Cardiac septum (tissue), 1 donor: ENCODE data around the gene PNPLA8. TPM values are rescaled to one million over a fixed set of nuclear protein-coding genes. Genes with fewer than 3 reads are reported as not detected.
"Not testable (repeated sequence)": the region's sequence is repeated elsewhere in the genome, so short reads cannot be mapped to it uniquely, and the experiment has no call there.

Experiments used
- DNase-seq: peaks from one replicate; pipeline ENCODE4 v3.0.0-alpha.2; 2020; ENCODE audit warnings: low spot score
- intact Hi-C: fragments of 100-400 bp; cut with DNase I; formaldehyde crosslinking; loops from one replicate; pipeline ENCODE4 v1.14.0; 2022
- long read RNA-seq: library from polyadenylated mRNA; unstranded; transcript quantifications from one replicate; pipeline ENCODE4 v2.0.0, GENCODE V29; 2021
- total RNA-seq: library from RNA; stranded (reverse); fragmentation: NEBNext Ultra II Directional; extraction: Animal tissue kit (Norgen Biotek cat#: 25700); gene quantifications from one replicate; pipeline ENCODE4 v1.2.1, GENCODE V29; 2021
- donor health status: DM: no; HTN: no; CAD: no.

PNPLA8 gene
- 31.9 TPM for total RNA-seq
- long read RNA-seq, transcript PNPLA8-201 (11 exons, 3,490 nt): minor isoform, 20 of 86 reads
- long read RNA-seq, transcript PNPLA8-206 (10 exons, 3,462 nt): major isoform, 43 of 86 reads
- long read RNA-seq, partial matches to known transcripts: 11 of 86 reads
- long read RNA-seq, other reads (novel, unspliced or antisense): 11 of 86 reads

DNA sequence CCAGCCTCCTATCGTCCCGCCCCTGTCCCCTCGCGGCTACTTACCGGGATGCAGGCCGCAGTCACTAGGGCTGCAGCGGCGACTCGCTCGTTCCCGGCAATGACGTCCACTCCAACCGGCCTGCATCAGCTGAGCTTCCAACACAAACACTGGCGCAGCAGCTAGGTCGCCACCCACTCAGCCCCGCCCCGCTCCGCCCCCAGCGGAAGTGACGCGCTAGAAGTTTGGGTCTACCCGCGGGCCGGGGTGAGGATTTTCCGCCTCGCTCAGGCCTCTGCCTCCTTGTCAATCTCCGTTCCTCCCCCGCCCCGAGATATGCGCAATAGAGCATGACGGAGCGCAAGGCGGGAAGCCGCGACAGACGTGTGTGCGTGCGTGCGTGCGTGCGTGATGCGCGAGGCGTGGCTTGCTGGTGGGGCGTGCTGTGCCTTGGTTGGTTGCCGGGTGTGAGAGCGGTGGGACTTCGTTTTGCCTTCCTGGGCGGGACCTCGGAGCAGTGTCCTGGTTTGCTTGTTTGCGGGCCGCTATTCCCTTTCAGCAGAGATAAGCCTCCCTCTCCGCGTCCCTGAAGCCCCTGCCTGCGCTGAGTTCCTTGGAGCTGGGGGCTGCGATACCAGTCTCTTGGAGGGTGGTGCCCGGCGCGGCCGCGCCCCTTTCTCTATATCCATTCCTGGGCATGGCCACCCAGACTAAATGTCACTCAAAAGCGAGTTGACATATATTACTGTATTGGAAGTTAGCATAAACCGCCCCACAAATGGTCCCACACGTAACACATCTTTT, at the start of gene PNPLA8:
Gene PNPLA8 (minus strand): TSS at position 151 of the 783 bp plus-strand sequence. CDS start 10,644 bp downstream, outside the sequence.
- DNase-seq: peak; percentile 100
- intact Hi-C loops: loop anchor here (1.0 kb wide), 1 partner anchor 43 kb away; the partner anchor contains the start of genes DNAJB9 and THAP5

DNA sequence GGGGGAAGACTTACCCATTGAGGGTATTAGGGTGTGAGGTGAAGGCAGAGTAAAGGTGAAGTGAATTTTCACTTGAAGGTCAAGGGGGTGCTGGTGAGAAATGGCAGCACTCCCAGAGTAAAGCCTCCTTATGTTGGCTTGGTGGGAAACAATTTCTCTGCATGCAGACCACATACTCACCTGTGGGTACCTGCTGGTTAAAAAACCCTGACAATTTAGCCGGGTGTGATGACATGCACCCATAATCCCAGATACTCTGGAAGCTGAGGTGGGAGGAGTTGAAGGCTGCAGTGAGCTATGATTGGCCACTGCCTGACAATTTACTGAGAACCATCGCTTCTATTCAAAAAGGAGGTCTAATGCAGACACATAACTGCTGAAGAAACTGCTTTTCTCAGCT, 49.2 kb upstream of the PNPLA8 start:
- intact Hi-C loops: no loop called here
- DNase-seq: no peak

DNA sequence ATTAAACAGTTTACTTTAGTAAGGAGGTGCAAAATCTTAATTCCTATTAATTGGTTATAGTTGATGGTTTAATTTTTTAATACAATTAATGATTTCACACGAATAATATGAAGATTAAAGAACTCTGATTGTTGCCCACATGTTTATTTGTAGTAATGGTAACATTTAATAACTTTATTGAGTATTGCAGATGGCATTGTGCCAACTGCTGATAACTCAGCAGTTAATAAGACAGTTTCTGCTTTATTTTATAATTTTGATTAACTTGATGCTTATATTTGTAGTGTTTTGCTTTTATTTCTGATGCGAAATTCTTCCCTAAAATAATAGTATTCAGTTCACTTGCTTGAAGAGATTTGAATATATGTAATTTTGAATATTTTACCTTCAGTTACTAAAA, 46.5 kb upstream of the PNPLA8 start:
- intact Hi-C loops: no loop called here
- no peak for DNase-seq

- DNase-seq: no peak
- intact Hi-C loops: no loop called here
Observed at GRCh38 chr7:108570146-108570755, 44.3 kb upstream of the PNPLA8 start.

GRCh38 chr7:108569381-108570145, 43.6 kb upstream of the PNPLA8 start, which contains the start of the genes DNAJB9 and THAP5:
DNAJB9 (plus strand) TSS chr7:108569874; CDS start chr7:108571727, 1,853 bp downstream.
THAP5 (minus strand) TSS chr7:108569706; CDS start chr7:108569569, 137 bp downstream.
- DNase-seq: peak; percentile 100
- intact Hi-C loops: loop anchor here (1.0 kb wide), 1 partner anchor 43 kb away; the partner anchor contains the start of gene PNPLA8

DNA sequence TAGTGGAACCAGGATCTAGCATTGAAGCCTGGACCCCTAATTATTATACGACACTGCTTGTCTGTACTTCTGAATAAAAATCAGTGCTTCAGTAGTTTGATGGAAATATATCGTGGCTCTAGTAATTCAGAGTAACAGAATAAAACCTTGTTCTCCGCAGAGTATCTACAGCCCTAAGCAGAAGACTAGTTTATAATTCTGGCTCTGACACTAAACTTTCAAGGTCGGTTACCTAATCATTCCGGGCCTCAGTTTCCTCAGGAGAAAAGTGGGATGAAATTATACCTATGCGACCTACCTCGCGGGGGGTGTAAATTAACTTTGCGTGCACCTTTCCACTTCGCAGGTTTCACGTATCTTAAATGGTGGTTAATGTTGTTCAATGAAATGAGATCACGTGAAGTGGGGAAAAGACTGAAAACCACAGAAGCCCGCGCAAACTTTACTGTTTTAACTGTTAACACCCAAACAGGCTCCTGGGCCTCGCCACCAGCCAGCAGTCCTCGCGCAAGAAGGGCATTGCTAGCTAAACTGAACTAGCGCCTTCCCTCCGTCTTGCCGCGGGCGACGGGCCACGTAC, 43.0 kb upstream of the PNPLA8 start:
- intact Hi-C loops: loop anchor here (1.0 kb wide), 1 partner anchor 43 kb away; the partner anchor contains the start of gene PNPLA8
- DNase-seq: no peak

DNA sequence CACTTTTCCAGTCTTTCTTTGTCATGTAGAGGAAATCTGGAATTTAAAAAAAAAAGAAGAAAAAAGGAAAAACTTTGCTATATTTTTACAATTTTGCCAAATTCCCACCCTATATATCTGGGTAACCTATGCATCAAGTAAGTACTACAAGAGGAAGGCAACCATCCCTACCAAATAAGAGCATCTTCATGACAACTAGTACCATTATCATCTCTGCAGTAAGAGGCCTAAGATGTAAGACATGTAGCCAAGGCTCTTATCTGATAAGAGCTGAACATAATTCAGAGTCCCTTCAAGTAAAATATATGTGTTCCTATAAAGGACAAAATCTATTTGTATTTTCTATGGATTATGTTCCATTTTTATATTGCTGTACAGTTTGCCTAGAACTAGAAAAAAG, 40.1 kb upstream of the PNPLA8 start:
- intact Hi-C loops: no loop called here
- no peak for DNase-seq

DNA sequence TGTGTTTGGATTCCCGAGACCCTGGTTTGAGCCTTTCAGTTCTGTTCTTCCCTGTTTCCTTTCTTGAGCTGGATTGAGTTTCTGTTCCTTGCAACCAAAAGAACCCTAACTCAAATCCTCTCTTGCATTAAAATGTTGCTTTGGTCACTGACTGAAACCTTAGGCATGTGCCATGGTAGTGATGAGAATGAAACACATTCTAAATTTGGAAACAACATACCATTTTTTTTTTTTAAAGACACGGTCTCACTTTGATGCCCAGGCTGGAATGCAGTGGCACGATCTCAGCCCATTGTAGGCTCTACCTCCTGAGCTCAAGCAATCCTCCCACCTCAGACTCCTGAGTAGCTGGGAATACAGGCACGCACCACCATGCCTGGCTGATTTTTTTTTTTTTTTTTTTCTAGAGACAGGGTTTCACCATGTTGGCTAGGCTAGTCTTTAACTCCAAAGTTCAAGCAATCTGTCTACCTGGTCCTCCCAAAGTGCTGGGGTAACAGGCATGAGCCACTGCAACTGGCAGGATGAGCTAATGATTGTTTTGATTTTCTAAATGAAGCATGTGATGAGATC, 35.2 kb upstream of the PNPLA8 start:
- no peak for DNase-seq
- intact Hi-C loops: no loop called here

GRCh38 chr7:108559253-108559652, 33.3 kb upstream of the PNPLA8 start:
- no peak for DNase-seq

DNA sequence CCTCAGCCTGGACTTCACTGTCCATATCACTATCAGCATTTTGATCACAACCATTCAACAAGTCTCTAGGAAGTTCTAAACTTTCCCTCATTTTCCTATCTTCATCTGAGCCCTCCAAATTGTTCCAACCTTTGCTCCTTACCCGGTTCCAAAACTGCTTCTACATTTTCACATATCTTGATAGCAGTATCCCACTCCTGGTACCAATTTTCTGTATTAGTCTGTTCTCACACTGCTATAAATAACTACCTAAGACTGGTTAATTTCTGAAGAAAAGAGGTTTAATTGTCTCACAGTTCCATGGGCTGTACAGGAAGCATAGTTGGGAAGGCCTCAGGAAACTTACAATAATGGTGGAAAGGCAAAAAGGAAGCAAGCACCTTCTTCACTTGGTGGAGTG, 31.7 kb upstream of the PNPLA8 start:
- no peak for DNase-seq
- intact Hi-C loops: no loop called here

More at GRCh38 chr7:108559253-108559652, 33.3 kb upstream of the PNPLA8 start:
- intact Hi-C loops: no loop called here

GRCh38 chr7:108557191-108557590, 31.3 kb upstream of the PNPLA8 start:
- intact Hi-C loops: no loop called here
- no peak for DNase-seq

DNA sequence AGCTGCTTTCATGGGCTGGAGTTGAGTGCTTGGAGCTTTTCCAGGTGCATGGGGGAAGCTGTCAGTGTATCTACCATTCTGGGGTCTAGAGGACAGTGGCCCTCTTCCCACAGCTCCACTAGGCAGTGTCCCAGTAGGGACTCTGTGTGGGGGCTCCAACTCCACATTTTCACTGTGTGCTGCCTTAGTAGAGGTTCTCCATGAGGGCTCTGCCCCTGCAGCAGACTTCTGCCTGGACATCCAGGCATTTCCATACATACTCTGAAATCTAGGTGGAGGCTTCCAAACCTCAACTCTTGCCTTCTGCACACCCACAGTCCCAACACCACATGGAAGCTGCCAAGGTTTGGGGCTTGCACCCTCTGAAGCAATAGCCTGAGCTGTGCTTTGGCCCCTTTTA, 30.7 kb upstream of the PNPLA8 start:
- DNase-seq, intact Hi-C loops: not testable (repeated sequence)

DNA sequence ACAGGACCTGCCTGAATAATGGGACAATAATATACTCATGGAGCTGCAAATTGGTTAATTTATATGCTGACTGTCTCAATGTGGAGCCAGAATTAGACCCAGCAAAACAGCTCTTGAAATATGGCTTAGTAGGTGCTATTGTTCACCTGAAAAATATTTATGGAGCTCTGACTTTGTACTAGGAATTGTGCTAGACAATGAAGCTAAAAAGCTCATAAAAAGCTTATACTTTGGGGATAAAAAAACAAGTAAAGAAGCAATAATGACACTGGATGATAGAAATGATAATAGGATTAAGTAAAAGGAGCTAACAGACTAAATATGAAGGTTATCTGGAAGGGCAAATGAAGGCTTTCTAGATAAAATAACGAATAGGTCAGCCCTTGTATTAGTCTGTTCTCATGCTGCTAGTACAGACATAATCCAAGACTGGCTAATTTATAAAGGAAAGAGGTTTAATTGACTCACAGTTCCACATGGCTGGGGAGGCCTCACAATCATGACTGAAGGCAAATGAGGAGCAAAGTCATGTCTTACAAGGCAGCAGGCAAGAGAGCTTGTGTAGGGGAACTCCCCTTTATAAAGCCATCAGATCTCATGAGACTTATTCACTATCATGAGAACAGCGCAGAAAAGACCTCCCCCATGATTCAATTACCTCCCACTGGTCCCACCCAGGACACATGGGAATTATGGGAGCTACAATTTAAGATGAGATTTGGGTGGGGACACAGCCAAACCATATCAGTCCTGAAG, 22.4 kb upstream of the PNPLA8 start:
- intact Hi-C loops, DNase-seq: not testable (repeated sequence)

DNA sequence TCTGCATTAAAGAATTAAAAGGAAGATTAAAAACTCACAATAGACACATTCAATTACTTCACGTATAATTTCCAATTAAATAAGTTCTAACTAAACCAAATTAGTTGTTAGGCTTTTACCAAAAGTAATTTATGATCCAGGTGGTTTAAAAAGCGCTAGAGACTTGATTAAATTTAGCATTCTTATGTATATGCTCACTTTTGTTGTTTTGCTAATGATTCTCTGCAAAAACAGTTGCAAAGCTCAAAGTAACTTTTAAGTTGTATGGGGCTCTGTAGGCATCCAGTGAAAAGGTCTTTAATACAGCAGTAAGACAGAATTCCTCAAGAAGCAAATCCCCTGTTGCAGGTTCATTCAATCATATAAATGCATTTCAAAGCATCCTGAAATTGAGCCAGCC, 15.5 kb upstream of the PNPLA8 start:
- intact Hi-C loops: no loop called here
- no peak for DNase-seq

DNA sequence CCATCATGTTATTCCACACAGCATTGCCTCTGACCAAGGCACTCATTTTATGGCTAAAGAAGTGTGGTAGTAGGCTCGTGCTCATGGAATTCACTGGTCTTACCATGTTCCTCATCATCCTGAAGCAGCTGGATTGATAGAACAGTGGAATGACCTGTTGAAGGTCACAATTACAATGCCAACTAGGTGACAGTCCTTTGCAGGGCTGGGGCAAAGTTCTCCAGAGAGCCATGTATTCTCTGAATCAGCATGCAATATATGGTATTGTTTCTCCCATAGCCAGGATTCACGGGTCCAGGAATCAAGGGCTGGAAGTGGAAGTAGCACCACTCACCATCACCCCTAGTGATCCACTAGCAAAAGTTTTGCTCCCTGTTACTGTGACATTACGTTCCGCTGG, 12.8 kb upstream of the PNPLA8 start:
- intact Hi-C loops: not testable (repeated sequence)

DNA sequence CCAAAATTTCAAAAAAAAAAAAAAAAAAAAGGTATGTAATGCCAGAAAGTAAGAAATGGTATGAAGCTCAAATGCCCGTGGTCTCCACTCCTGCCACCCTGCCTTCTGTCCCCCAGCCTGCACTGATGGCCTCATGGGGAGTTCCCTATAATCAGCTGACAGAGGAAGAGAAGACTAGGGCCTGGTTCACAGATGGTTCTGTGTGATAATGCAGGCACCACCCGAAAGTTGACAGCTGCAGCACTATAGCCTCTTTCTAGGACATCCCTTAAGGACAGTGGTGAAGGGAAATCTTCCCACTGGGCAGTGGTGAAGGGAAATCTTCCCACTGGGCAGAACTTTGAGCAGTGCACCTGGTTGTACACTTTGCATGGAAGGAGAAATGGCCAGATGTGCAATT, 12.3 kb upstream of the PNPLA8 start:
- DNase-seq, intact Hi-C loops: not testable (repeated sequence)

More for the DNA sequence above, 12.8 kb upstream of the PNPLA8 start:
- DNase-seq: not testable (repeated sequence)

DNA sequence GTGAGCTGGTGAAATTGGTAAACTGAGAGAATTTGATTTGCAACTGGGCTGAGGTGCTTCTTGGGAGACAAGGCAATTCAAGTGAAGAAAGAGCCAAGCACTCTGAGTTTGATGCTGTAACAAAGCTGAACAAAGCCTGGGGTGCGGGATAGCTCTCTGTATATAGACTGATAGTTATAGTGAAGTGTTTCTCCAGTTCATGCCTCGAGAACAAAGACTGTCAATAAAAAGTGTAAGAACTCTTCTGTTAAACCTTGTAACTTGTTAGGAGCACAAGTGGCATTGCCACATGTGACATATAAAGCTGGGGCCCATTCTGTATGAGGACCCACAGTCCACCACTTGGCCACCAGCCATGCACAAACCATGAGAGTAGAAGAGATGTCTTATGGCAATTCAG, 11.3 kb upstream of the PNPLA8 start:
- intact Hi-C loops: no loop called here
- no peak for DNase-seq

- intact Hi-C loops: no loop called here
- DNase-seq: no peak
Observed at GRCh38 chr7:108535744-108536143, 9.8 kb upstream of the PNPLA8 start.
